Brain microvascular endothelial cell (primary cell): ENCODE measurements around the gene UCK2.

Experiments used
- DNase-seq: peaks from one replicate; pipeline ENCODE4 v3.0.0-alpha.2; 2020
- H3K27ac ChIP-seq: fragments of 250-450 bp; sonication (Bioruptor Pico); 2 replicates; pipeline ENCODE4 v1.5.1; 2020; ENCODE audit warnings: mild to moderate bottlenecking, moderate library complexity
- H3K27me3 ChIP-seq: fragments of 250-450 bp; sonication (Bioruptor Pico); replicated peaks from 2 replicates; pipeline ENCODE4 v1.5.1; 2020; ENCODE audit warnings: mild to moderate bottlenecking
- H3K36me3 ChIP-seq: fragments of 250-450 bp; sonication (Bioruptor Pico); replicated peaks from 2 replicates; pipeline ENCODE4 v1.5.1; 2020; ENCODE audit warnings: mild to moderate bottlenecking
- H3K4me3 ChIP-seq: 2 replicates; pipeline ENCODE4 v1.5.1; 2011; ENCODE audit warnings: low read depth, mild to moderate bottlenecking, control low read depth, low read length, moderate library complexity
- in situ Hi-C: cut with HindIII; loops from 2 replicates; pipeline ENCODE4 v1.10.0; 2017; ENCODE audit warnings: low sequenced_read_pairs, low pct_ligation_motif_present
- TF ChIP-seq, protein P1 (sequence below): IDR thresholded peaks from 2 replicates; pipeline ENCODE4 v1.5.1; 2011; ENCODE audit warnings: low read depth, mild to moderate bottlenecking, moderate library complexity, low read length, control low read depth, inconsistent platforms; ENCODE audit errors: missing control alignments

The UCK2 gene

DNA sequence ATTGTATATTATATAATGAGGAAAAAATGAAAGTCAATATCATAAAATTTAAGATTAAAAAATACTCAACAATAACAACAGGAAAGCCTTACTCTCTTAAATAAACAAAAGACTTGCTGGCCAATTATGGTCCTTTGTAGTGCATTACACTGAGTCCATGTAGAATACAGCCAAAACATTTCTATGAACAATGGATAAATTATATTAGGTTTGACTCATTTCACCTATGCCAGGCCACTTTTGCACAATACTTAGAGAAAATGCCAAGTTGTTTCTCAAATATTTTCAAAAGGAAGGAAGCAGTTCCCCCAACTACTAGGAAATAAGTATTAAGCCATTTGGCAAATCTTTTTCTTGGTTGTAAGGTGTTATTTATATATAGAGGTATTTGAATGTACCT is 19.8 kb upstream of the UCK2 start:
- in situ Hi-C loops: no loop called here
- H3K4me3 ChIP-seq: no peak overlapping the region
- H3K36me3 ChIP-seq: no peaks in the 10 kb centered on the region
- H3K27me3 ChIP-seq: no peaks in the 10 kb centered on the region
- H3K27ac ChIP-seq: no peak overlapping the region
- no peak for DNase-seq
- TF ChIP-seq, protein P1, sequence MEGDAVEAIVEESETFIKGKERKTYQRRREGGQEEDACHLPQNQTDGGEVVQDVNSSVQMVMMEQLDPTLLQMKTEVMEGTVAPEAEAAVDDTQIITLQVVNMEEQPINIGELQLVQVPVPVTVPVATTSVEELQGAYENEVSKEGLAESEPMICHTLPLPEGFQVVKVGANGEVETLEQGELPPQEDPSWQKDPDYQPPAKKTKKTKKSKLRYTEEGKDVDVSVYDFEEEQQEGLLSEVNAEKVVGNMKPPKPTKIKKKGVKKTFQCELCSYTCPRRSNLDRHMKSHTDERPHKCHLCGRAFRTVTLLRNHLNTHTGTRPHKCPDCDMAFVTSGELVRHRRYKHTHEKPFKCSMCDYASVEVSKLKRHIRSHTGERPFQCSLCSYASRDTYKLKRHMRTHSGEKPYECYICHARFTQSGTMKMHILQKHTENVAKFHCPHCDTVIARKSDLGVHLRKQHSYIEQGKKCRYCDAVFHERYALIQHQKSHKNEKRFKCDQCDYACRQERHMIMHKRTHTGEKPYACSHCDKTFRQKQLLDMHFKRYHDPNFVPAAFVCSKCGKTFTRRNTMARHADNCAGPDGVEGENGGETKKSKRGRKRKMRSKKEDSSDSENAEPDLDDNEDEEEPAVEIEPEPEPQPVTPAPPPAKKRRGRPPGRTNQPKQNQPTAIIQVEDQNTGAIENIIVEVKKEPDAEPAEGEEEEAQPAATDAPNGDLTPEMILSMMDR: no peak

DNA sequence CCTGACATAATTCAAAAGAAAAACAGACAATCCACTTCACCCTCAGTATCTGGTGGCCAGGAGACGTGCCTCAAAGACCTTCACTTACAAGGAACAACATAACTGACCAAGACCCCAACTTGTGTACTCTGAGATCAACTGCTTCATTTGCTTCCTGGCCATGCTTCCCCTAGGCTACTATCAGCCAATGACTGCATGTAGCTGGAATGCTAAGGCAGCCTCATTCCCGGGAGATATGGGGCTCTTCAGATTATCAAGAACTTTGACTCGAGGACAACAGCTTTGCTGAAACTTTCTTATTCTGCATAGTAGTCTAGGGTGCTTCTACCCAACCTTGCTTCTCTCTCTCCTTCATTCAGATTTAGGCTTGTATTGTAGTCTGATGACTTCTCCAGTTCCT is 11.7 kb upstream of the UCK2 start:
- peak; percentile 61 for DNase-seq
- no peak overlapping the region for H3K27ac ChIP-seq
- no peaks in the 10 kb centered on the region for H3K36me3 ChIP-seq
- in situ Hi-C loops: no loop called here
- TF ChIP-seq, protein P1: no peak
- H3K4me3 ChIP-seq: no peak overlapping the region
- no peaks in the 10 kb centered on the region for H3K27me3 ChIP-seq

DNA sequence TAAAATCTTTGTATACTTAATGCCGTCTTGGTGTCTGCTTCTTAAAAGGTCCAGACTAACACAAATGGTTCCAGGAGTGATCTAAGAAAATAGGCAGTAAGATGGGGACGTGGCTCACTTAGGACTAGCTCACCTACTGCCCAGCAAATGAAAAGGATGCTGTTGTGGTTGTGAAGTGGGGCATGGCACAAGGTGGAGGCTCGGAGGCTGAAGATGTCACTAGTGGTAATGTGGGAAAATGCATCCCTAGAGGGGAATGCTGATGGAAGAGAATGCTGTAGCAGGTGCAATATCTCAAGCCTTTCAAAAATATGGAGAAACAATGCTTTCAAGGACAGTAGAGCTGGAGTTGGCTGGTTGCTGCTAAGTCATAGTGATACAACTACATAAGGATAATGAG is 11.3 kb upstream of the UCK2 start:
- in situ Hi-C loops: no loop called here
- TF ChIP-seq, protein P1: no peak
- Histone ChIP-seq H3K27me3 (no peaks in the 10 kb centered on the region), H3K4me3 (no peak overlapping the region), H3K27ac (no peak overlapping the region), H3K36me3 (no peaks in the 10 kb centered on the region)
- DNase-seq: no peak

DNA sequence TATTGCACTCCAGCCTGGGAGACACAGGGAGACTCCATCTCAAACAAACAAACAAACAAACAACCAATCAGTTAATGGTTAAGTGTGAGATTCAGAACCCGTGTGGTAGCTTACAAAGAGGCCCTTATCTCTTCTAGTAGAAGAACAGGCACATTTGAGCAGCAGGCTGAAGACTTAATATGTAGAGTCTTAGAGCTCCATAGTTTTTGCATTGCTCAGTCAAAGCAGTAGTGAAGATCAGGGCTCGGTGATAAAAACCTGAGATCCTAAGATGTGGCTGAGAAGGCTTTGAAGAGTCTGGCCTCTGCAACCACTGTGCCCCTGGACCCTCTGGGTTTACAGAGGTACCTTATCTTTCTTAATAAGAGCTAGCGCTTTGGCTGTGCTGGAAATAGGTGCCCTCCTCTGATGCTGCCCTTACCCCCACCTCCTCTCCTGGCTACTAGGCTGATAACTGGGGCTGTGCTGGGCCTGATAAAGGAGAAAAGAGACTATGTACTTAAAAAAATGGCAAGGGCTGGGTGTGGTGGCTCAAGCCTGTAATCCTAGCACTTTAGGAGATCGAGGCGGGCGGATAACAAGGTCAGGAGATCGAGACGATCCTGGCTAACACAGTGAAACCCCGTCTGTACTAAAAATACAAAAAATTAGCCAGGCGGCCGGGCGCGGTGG is 10.5 kb upstream of the UCK2 start:
- in situ Hi-C loops: no loop called here
- Histone ChIP-seq H3K36me3 (no peaks in the 10 kb centered on the region), H3K27me3 (no peaks in the 10 kb centered on the region), H3K27ac (no peak overlapping the region), H3K4me3 (no peak overlapping the region)
- TF ChIP-seq, protein P1: no peak
- no peak for DNase-seq

DNA sequence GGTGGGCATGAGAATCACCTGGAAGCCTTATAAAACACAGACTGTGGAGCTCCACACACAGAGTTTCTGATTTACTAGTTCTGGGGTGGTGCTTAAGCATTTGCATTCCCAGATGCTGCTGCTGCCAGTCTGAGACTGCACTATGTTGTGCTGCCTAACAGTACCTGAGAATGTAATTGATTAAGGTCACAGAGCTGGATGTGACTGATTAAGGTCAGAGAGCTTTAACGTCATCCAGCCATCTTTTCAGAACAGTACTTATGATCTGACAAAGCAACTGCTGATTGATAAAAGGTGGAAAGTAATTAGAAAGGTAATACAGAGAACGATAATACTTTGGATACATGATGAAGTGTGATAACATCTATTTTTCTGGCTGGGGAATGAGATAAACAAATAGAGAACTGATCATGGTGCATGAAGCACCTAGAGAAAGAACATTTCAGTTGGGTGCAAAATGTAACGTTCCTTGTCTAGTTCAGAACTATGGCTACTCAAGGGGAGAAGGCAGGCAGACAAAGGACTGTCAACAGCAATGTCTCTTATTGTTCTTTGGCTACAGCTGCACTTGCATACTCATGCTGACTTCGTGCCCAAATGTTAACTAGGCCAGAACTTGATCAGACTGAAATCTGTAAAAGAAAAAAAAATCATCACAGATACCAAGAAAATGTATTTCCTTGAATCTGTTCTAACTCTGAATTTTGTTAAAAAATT is 3.7 kb upstream of the UCK2 start:
- in situ Hi-C loops: no loop called here
- TF ChIP-seq, protein P1: no peak
- no peak overlapping the region for H3K27ac ChIP-seq
- H3K27me3 ChIP-seq: no peaks in the 10 kb centered on the region
- DNase-seq: no peak
- no peak overlapping the region for H3K4me3 ChIP-seq
- no peaks in the 10 kb centered on the region for H3K36me3 ChIP-seq
